HFF-Myc (cell line): ENCODE measurements around the gene PPIL6.

ENCODE experiments used
- DNase-seq: peaks from one replicate; pipeline ENCODE4 v3.0.0-alpha.2; 2011; ENCODE audit warnings: low read depth; ENCODE audit errors: extremely low read depth
- H3K4me3 ChIP-seq: replicated peaks from 2 replicates; pipeline ENCODE4 v1.5.1; 2011; ENCODE audit warnings: low read depth, mild to moderate bottlenecking, control low read depth, low read length
- CTCF ChIP-seq: IDR thresholded peaks from 2 replicates; pipeline ENCODE4 v1.5.1; 2012; ENCODE audit warnings: mild to moderate bottlenecking, low read depth, low read length, control low read depth; ENCODE audit errors: missing control alignments

PPIL6 gene

GRCh38 chr6:109363753-109364152, 76.7 kb downstream of the PPIL6 start:
- H3K4me3 ChIP-seq: no peak overlapping the region
- no peak for DNase-seq
- no peak for TF ChIP-seq CTCF

GRCh38 chr6:109362102-109362884, 78.1 kb downstream of the PPIL6 start:
- DNase-seq: no peak
- H3K4me3 ChIP-seq: no peak overlapping the region
- no peak for TF ChIP-seq CTCF

GRCh38 chr6:109360791-109361190, 79.6 kb downstream of the PPIL6 start:
- TF ChIP-seq CTCF: no peak
- DNase-seq: no peak
- no peak overlapping the region for H3K4me3 ChIP-seq

- no peak for TF ChIP-seq CTCF
- DNase-seq: no peak
Measured at GRCh38 chr6:109360281-109360680, 80.1 kb downstream of the PPIL6 start.

GRCh38 chr6:109359248-109359647, 81.2 kb downstream of the PPIL6 start:
- no peak for TF ChIP-seq CTCF

More at GRCh38 chr6:109360281-109360680, 80.1 kb downstream of the PPIL6 start:
- no peak overlapping the region for H3K4me3 ChIP-seq

GRCh38 chr6:109358204-109358603, 82.2 kb downstream of the PPIL6 start:
- no peak for DNase-seq
- TF ChIP-seq CTCF: no peak
- no peak overlapping the region for H3K4me3 ChIP-seq

More at GRCh38 chr6:109359248-109359647, 81.2 kb downstream of the PPIL6 start:
- DNase-seq: no peak
- no peak overlapping the region for H3K4me3 ChIP-seq

GRCh38 chr6:109356237-109356636, 84.2 kb downstream of the PPIL6 start:
- H3K4me3 ChIP-seq: no peak overlapping the region
- DNase-seq: no peak
- no peak for TF ChIP-seq CTCF
